ENCODE data around the gene ELF1.

GRCh38 chr13:41028051-41028450 is 8.9 kb upstream of the ELF1 start:
- TF ChIP-seq GATA2 (IDR thresholded peaks at IDR 0.05; ENCODE audit: low read depth, low read length) (no peak), GATA3 (IDR thresholded peaks at IDR 0.05; ENCODE audit: low read depth, low read length) (no peak)

Measured in SH-SY5Y (cell line).